Right forelimb (tissue), 1 donor: ENCODE data around the gene TULP4.
"Not testable (repeated sequence)": the region's sequence is repeated elsewhere in the genome, so short reads cannot be mapped to it uniquely, and the experiment has no call there.

Experiments
- DNase-seq: peaks from one replicate; pipeline ENCODE4 v3.0.0-alpha.2; 2018

TULP4 gene

GRCh38 chr6:158361068-158361467 is 48.8 kb downstream of the TULP4 start:
- no peak for DNase-seq

GRCh38 chr6:158361961-158362669 is 49.9 kb downstream of the TULP4 start:
- DNase-seq: no peak

GRCh38 chr6:158366363-158366762 is 54.1 kb downstream of the TULP4 start:
- DNase-seq: no peak

GRCh38 chr6:158367816-158368215 is 55.6 kb downstream of the TULP4 start:
- DNase-seq: no peak

GRCh38 chr6:158369241-158369640 is 57.0 kb downstream of the TULP4 start:
- DNase-seq: no peak

GRCh38 chr6:158370805-158371204 is 58.5 kb downstream of the TULP4 start:
- no peak for DNase-seq

GRCh38 chr6:158371261-158371660 is 59.0 kb downstream of the TULP4 start:
- no peak for DNase-seq

- no peak for DNase-seq
These were observed 60.3 kb downstream of the TULP4 start for GRCh38 chr6:158372574-158372973.

- no peak for DNase-seq
These were observed 60.9 kb downstream of the TULP4 start for GRCh38 chr6:158373214-158373613.

GRCh38 chr6:158374020-158374419 is 61.8 kb downstream of the TULP4 start:
- no peak for DNase-seq

- DNase-seq: peak; percentile 63
These were observed 64.4 kb downstream of the TULP4 start for GRCh38 chr6:158376631-158377081.

GRCh38 chr6:158377860-158378259 is 65.6 kb downstream of the TULP4 start:
- DNase-seq: no peak

GRCh38 chr6:158379336-158379735 is 67.1 kb downstream of the TULP4 start:
- DNase-seq: no peak

- no peak for DNase-seq
These were observed 68.9 kb downstream of the TULP4 start for GRCh38 chr6:158381214-158381613.

GRCh38 chr6:158382491-158382890 is 70.2 kb downstream of the TULP4 start:
- DNase-seq: no peak

GRCh38 chr6:158383057-158383456 is 70.8 kb downstream of the TULP4 start:
- DNase-seq: no peak

- no peak for DNase-seq
These were observed 71.3 kb downstream of the TULP4 start for GRCh38 chr6:158383542-158383941.

- DNase-seq: no peak
These were observed 72.4 kb downstream of the TULP4 start for GRCh38 chr6:158384671-158385110.

GRCh38 chr6:158387036-158387435 is 74.8 kb downstream of the TULP4 start:
- DNase-seq: no peak

GRCh38 chr6:158387578-158387977 is 75.3 kb downstream of the TULP4 start:
- DNase-seq: no peak

- no peak for DNase-seq
These were observed 76.5 kb downstream of the TULP4 start for GRCh38 chr6:158388727-158389126.

- DNase-seq: no peak
These were observed 77.1 kb downstream of the TULP4 start for GRCh38 chr6:158389193-158389919.

GRCh38 chr6:158391276-158391675 is 79.0 kb downstream of the TULP4 start:
- DNase-seq: no peak

GRCh38 chr6:158391977-158392376 is 79.7 kb downstream of the TULP4 start:
- not testable (repeated sequence) for DNase-seq
